ENCODE data around the gene ERCC3.

GRCh38 chr2:127305990-127306585, 12.1 kb upstream of the ERCC3 start:
- TF ChIP-seq CTCF (IDR thresholded peaks at IDR 0.05; ENCODE audit: low read length) (no peak), EZH2 (IDR thresholded peaks at IDR 0.05; ENCODE audit: borderline replicate concordance, low read length) (no peak)
